GM12878 (cell line): Measurements from ENCODE around the gene KCNK7. TPM values are rescaled to one million over a fixed set of nuclear protein-coding genes. Genes with fewer than 3 reads are reported as not detected.
A peak's percentile ranks its signal among the peaks of the same experiment; 100 is the strongest.

Source experiments
- ATAC-seq: fragments of 200-7000 bp; cut with Tn5 transposase; 3 replicates; pipeline ENCODE4 v1.9.1; 2020; ENCODE audit warnings: mild to moderate bottlenecking, moderate library complexity
- BruUV-seq: library from RNA; stranded (reverse); fragments of 400-500 nt; replicated peaks from 2 replicates; lab custom pipeline; 2021; lab: Mats Ljungman, UMichigan
- CTCF ChIA-PET: fragments of 300-600 bp; sonication (Branson Sonifier 250); formaldehyde crosslinking; extraction: SDS; loops from one replicate; lab custom pipeline; 2021; ENCODE audit warnings: inconsistent platforms; lab: Yijun Ruan, JAX
- POLR2A ChIA-PET: fragments of 350-600 bp; formaldehyde crosslinking; extraction: SDS; loops from one replicate; lab custom pipeline; 2021; ENCODE audit warnings: inconsistent platforms; lab: Charles Lee
- RAD21 ChIA-PET: fragments of 300-600 bp; sonication (Branson Sonifier 250); formaldehyde crosslinking; loops from one replicate; lab custom pipeline; 2023; ENCODE audit warnings: antibody characterized with exemption; ENCODE audit not compliant: unreplicated experiment; lab: Charles Lee
- SMC1A ChIA-PET: fragments of 300-600 bp; sonication (Branson Sonifier 250); formaldehyde crosslinking; loops from one replicate; lab custom pipeline; 2023; ENCODE audit not compliant: unreplicated experiment, uncharacterized antibody; lab: Charles Lee
- DNase-seq: peaks from one replicate; pipeline ENCODE4 v3.0.0-alpha.2; 2011; ENCODE audit warnings: low read depth, low spot score
- FAIRE-seq: peaks from 3 replicates; lab custom pipeline; 2011; peaks lifted over from hg19 to GRCh38; lab: Jason Lieb, UNC
- H2AFZ ChIP-seq: 2 replicates; pipeline ENCODE4 v1.6.0; 2011; ENCODE audit warnings: low read depth, low read length, control low read depth; ENCODE audit not compliant: control insufficient read depth
- H3K27ac ChIP-seq: 2 replicates; pipeline ENCODE4 v1.5.1; 2011; ENCODE audit warnings: control low read depth; ENCODE audit not compliant: control insufficient read depth, insufficient read depth
- H3K27me3 ChIP-seq, 2 experiments: replicated peaks in 1 of 2; 2 replicates each; pipeline versions ENCODE4 v1.6.0 to v1.6.1; 2011; ENCODE audit warnings: low read length in 1 of 2; ENCODE audit not compliant: control insufficient read depth in 2 of 2, insufficient read depth in 2 of 2
- H3K36me3 ChIP-seq, 2 experiments: 2 replicates each; pipeline ENCODE4 v1.5.1; 2011; ENCODE audit warnings: low read length in 1 of 2; ENCODE audit not compliant: control insufficient read depth in 2 of 2, insufficient read depth in 2 of 2
- H3K4me1 ChIP-seq: 2 replicates; pipeline ENCODE4 v1.6.1; 2011; ENCODE audit warnings: mild to moderate bottlenecking, low read length, moderate library complexity, mixed read lengths; ENCODE audit not compliant: control insufficient read depth, insufficient read depth
- H3K4me2 ChIP-seq: 2 replicates; pipeline ENCODE4 v1.6.0; 2011; ENCODE audit warnings: control low read depth; ENCODE audit not compliant: control insufficient read depth, insufficient read depth
- H3K4me3 ChIP-seq: fragments of 200-600 bp; sonication (generic); 2 replicates; pipeline ENCODE4 v1.5.1; 2016
- H3K79me2 ChIP-seq: 2 replicates; pipeline ENCODE4 v1.6.0; 2011; ENCODE audit warnings: low read length; ENCODE audit not compliant: control insufficient read depth, insufficient read depth
- H3K9ac ChIP-seq: 2 replicates; pipeline ENCODE4 v1.8.0; 2011; ENCODE audit warnings: low read length, control low read depth, mixed read lengths; ENCODE audit not compliant: control insufficient read depth, insufficient read depth
- H3K9me3 ChIP-seq: replicated peaks from 3 replicates; pipeline ENCODE4 v1.5.1; 2011; ENCODE audit warnings: mild to moderate bottlenecking, low read length; ENCODE audit not compliant: control insufficient read depth, insufficient read depth
- H4K20me1 ChIP-seq: 2 replicates; pipeline ENCODE4 v1.6.0; 2011; ENCODE audit not compliant: control insufficient read depth, insufficient read depth
- BMI1 ChIP-seq: fragments of 450-650 bp; IDR thresholded peaks from 2 replicates; pipeline ENCODE4 v1.6.1; 2016; ENCODE audit warnings: mild to moderate bottlenecking, moderate library complexity, borderline replicate concordance
- HDGF ChIP-seq: fragments of 450-650 bp; IDR thresholded peaks from 2 replicates; pipeline ENCODE4 v1.6.1; 2016; ENCODE audit warnings: antibody characterized with exemption
- WGBS: methylation state at CpG from one replicate; pipeline ENCODE4 v1.1.6; 2016; ENCODE audit warnings: low lambda C conversion rate; ENCODE audit not compliant: insufficient replicate concordance, insufficient coverage; ENCODE audit errors: missing lambda C conversion rate; 5-methylcytosine and 5-hydroxymethylcytosine counted together
- in situ Hi-C: fragments of 300-500 bp; cut with MboI; formaldehyde crosslinking; loops from 9 replicates; pipeline ENCODE4 v1.14.3; 2018; ENCODE audit warnings: mixed read lengths
- intact Hi-C: fragments of 100-400 bp; cut with micrococcal nuclease; formaldehyde crosslinking; loops from one replicate; pipeline ENCODE4 v1.14.2; 2022; ENCODE audit not compliant: unreplicated experiment
- polyA plus RNA-seq, 11 experiments: library from polyadenylated mRNA; depleted of rRNA in 4 of 11; unstranded in 6 of 11; stranded (reverse) in 5 of 11; fragments of >200 nt; fragmentation: Nextera tagmentation in 4 of 11; fragmentation: Illumina TruSeq in 1 of 11; extraction: Ambion mirVana in 4 of 11; extraction: Trizol in 1 of 11; gene quantifications; 1 replicate in 1 of 11; 2 replicates in 10 of 11; pipeline versions ENCODE4 v1.2.1 to v1.2.3, GENCODE V29; 2011 to 2016; ENCODE audit warnings: inconsistent platforms in 2 of 11, missing spikeins in 2 of 11, low read depth in 1 of 11
- total RNA-seq, 4 experiments: library from RNA; depleted of rRNA in 3 of 4; stranded (reverse); fragments of >200 nt in 3 of 4; fragmentation: Illumina TruSeq in 1 of 4; extraction: Trizol in 1 of 4; gene quantifications; 2 replicates each; pipeline versions ENCODE4 v1.2.1 to v1.2.3, GENCODE V29; 2013 to 2021
- TF ChIP-seq, protein P1 (sequence below): IDR thresholded peaks from 2 replicates; pipeline ENCODE4 v1.6.1; 2012; ENCODE audit warnings: low read depth, low read length, improper control_type of control experiment

The KCNK7 gene
- total and polyA plus RNA-seq, 10 of the 15 experiments (the other 5 are each of a cell fraction or from before 2014, with no cell fraction given), result 0.11 to 0.54 (median 0.23) TPM; not detected in 7

- H3K36me3 ChIP-seq, result peaks cover 2 to 8% of the 10 kb centered on the region in 2 experiments; a peak in 3 of 4 replicates
- WGBS, result 66% methylated on average over 8 of the region's 8 CpGs
- in situ Hi-C loops, result no loop called here
- H4K20me1 ChIP-seq, result no peaks in the 10 kb centered on the region
- H3K4me1 ChIP-seq, result peaks cover 45% of the 10 kb centered on the region
- peaks cover 16% of the 10 kb centered on the region for H3K79me2 ChIP-seq
- H3K4me3 ChIP-seq, result no peak overlapping the region
- SMC1A ChIA-PET, result interaction anchor here (1.0 to 6.2 kb wide), 9 partner anchors 8 to 227 kb away, joined by 3 to 93 read pairs (median 7); partner anchors contain the start of genes EHBP1L1, FAM89B and PCNX3
- CTCF ChIA-PET, result interaction anchor here (0.6 to 5.9 kb wide), 10 partner anchors 13 to 63 kb away, joined by 3 to 130 read pairs (median 7); partner anchors contain the start of genes EHBP1L1, FAM89B, MAP3K11 and PCNX3
- no TSS peak for BruUV-seq
- FAIRE-seq, result no peak
- RAD21 ChIA-PET, result interaction anchor here (0.6 to 6.5 kb wide), 8 partner anchors 14 to 93 kb away, joined by 3 to 132 read pairs (median 10); partner anchors contain the start of genes EHBP1L1, FAM89B, PCNX3 and ZNRD2
- no peak for DNase-seq
- H3K27ac ChIP-seq, result no peak overlapping the region
- intact Hi-C loops, result no loop called here
- no peaks in the 10 kb centered on the region for H3K9me3 ChIP-seq
- H3K4me2 ChIP-seq, result no peak overlapping the region
- no peak for ATAC-seq
- H3K27me3 ChIP-seq, result no peaks in the 10 kb centered on the region
- TF ChIP-seq BMI1 (no peak), HDGF (peak; percentile 10)
- TF ChIP-seq, protein P1, sequence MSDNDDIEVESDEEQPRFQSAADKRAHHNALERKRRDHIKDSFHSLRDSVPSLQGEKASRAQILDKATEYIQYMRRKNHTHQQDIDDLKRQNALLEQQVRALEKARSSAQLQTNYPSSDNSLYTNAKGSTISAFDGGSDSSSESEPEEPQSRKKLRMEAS, result no peak
- no peak overlapping the region for H2AFZ ChIP-seq
- POLR2A ChIA-PET, result interaction anchor here (0.7 to 6.0 kb wide), 10 partner anchors 13 to 171 kb away, joined by 3 to 129 read pairs (median 4); partner anchors contain the start of genes EHBP1L1, FAM89B, MAP3K11 and SIPA1
- no peak overlapping the region for H3K9ac ChIP-seq
Observed at GRCh38 chr11:65590240-65590738, 5.3 kb downstream of the KCNK7 start.
